ENCODE results near the gene PRKX.
"Not testable (repeated sequence)": the region's sequence is repeated elsewhere in the genome, so short reads cannot be mapped to it uniquely, and the experiment has no call there.

PRKX gene

GRCh38 chrX:3732326-3733042 is 19.0 kb upstream of the PRKX start:
- not testable (repeated sequence) for H3K27ac ChIP-seq (ENCODE audit: low read depth, low read length); H3K36me3 ChIP-seq (ENCODE audit: insufficient read depth, low read length); H3K4me1 ChIP-seq (ENCODE audit: control insufficient read depth, insufficient read depth, low read length, unreplicated experiment); H2AFZ ChIP-seq (ENCODE audit: low read length, unreplicated experiment); H3K27me3 ChIP-seq (ENCODE audit: insufficient read depth, low read length); H3K4me3 ChIP-seq (ENCODE audit: low read depth, low read length); H3K79me2 ChIP-seq (ENCODE audit: control insufficient read depth, insufficient read depth, low read length, unreplicated experiment)

GRCh38 chrX:3728454-3728853 is 15.0 kb upstream of the PRKX start:
- Histone ChIP-seq H3K27ac (ENCODE audit: low read depth, low read length) (no peak overlapping the region), H3K4me3 (ENCODE audit: low read depth, low read length) (no peak overlapping the region), H2AFZ (ENCODE audit: low read length, unreplicated experiment) (peak overlapping the region; percentile 33), H3K4me1 (ENCODE audit: control insufficient read depth, insufficient read depth, low read length, unreplicated experiment) (no peaks in the 10 kb centered on the region), H3K27me3 (ENCODE audit: insufficient read depth, low read length) (no peaks in the 10 kb centered on the region), H3K36me3 (ENCODE audit: insufficient read depth, low read length) (no peaks in the 10 kb centered on the region), H3K79me2 (ENCODE audit: control insufficient read depth, insufficient read depth, low read length, unreplicated experiment) (no peaks in the 10 kb centered on the region)

DNA sequence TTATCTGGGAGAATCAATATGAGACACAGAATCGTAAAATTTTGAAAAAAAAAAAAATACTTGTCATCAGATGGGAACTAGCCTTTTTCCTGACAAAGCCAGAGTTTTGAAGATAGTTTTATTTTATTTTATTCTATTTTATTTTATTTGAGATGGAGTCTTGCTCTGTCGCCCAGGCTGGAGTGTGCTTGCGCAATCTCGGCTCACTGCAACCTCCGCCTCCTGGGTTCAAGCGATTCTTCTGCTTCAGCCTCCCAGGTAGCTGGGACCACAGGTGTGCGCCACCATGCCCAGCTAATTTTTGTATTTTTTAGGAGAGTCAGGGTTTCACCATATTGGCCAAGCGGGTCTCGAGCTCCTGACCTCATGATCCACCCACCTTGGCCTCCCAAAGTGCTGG is 10.0 kb upstream of the PRKX start:
- not testable (repeated sequence) for H3K27ac ChIP-seq (ENCODE audit: low read depth, low read length); H3K4me1 ChIP-seq (ENCODE audit: control insufficient read depth, insufficient read depth, low read length, unreplicated experiment); H3K27me3 ChIP-seq (ENCODE audit: insufficient read depth, low read length); H3K36me3 ChIP-seq (ENCODE audit: insufficient read depth, low read length); H3K4me3 ChIP-seq (ENCODE audit: low read depth, low read length); H2AFZ ChIP-seq (ENCODE audit: low read length, unreplicated experiment); H3K79me2 ChIP-seq (ENCODE audit: control insufficient read depth, insufficient read depth, low read length, unreplicated experiment)

- H3K27ac ChIP-seq (ENCODE audit: low read depth, low read length), result peak overlapping the region; percentile 64; the same call in 1 of the 2 replicates
Observed at GRCh38 chrX:3717742-3718420, 4.4 kb upstream of the PRKX start.

DNA sequence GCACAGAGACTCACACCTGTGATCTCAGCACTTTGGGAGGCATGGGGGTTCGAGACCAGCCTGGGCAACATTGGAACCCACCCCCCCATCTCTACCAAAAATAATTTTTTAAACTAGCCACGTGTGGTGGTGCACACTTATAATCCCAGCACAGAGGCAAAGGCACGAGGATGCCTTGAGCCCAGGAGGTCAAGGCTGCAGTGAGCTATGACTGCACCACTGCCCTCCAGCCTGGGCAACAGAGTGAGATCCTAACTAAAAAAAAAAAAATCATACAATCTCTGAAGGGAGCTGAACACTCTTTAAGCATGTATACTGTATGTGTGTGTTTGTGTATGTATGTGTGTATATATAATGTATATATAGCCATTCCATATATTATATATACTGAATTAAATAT is 2.5 kb upstream of the PRKX start:
- Histone ChIP-seq H3K4me3 (ENCODE audit: low read depth, low read length) (no peak overlapping the region), H2AFZ (ENCODE audit: low read length, unreplicated experiment) (no peak overlapping the region), H3K4me1 (ENCODE audit: control insufficient read depth, insufficient read depth, low read length, unreplicated experiment) (peaks cover 8% of the 10 kb centered on the region), H3K79me2 (ENCODE audit: control insufficient read depth, insufficient read depth, low read length, unreplicated experiment) (peaks cover 12% of the 10 kb centered on the region), H3K36me3 (ENCODE audit: insufficient read depth, low read length) (no peaks in the 10 kb centered on the region), H3K27ac (ENCODE audit: low read depth, low read length) (no peak overlapping the region), H3K27me3 (ENCODE audit: insufficient read depth, low read length) (no peaks in the 10 kb centered on the region)

More at GRCh38 chrX:3717742-3718420, 4.4 kb upstream of the PRKX start:
- no peaks in the 10 kb centered on the region for H3K27me3 ChIP-seq (ENCODE audit: insufficient read depth, low read length)
- peak overlapping the region; percentile 53; the same call in 1 of the 2 replicates for H3K4me3 ChIP-seq (ENCODE audit: low read depth, low read length)
- peaks cover 2% of the 10 kb centered on the region for H3K79me2 ChIP-seq (ENCODE audit: control insufficient read depth, insufficient read depth, low read length, unreplicated experiment)
- no peaks in the 10 kb centered on the region for H3K36me3 ChIP-seq (ENCODE audit: insufficient read depth, low read length)
- peaks cover under 1% of the 10 kb centered on the region for H3K4me1 ChIP-seq (ENCODE audit: control insufficient read depth, insufficient read depth, low read length, unreplicated experiment)
- peak overlapping the region; percentile 65 for H2AFZ ChIP-seq (ENCODE audit: low read length, unreplicated experiment)

DNA sequence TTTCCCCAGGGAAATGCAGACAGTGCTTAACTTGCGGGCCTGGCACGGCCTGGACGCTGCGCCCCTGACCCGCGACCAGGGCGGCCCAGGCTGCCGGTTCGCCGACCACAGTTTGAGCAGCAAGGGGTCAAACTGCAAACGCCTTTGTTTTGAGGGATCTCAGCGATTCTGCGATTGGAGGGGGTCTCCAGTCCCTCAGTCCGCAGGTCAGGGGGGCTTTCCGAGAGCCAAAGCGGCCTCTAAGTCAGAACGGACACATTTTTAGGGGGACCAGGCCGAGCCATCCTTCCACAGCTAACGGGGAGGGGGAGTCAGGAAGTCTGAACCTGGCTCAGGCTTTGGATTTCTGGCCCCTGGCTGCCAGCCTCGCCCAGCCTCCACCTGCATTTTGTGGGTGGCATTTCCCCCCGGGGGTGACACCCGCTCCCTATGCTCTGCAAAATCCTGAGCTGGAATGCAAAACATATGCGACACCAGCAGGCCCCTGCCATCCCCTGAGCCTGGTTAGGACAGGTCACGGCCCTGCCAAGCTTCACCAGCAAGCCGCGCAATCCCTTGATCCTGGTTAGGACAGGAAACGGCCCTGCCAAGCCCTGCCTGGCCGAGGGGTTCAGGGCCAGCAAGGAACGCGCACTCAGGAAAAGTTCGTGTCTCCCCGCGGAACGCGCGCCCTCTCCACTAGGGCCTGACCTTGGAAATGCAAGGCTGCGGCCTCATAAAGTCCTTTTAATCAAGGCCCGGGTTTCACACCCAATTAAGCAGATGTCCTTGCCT is 1.4 kb upstream of the PRKX start:
- H3K27ac ChIP-seq (ENCODE audit: low read depth, low read length); H3K4me3 ChIP-seq (ENCODE audit: low read depth, low read length); H2AFZ ChIP-seq (ENCODE audit: low read length, unreplicated experiment); H3K4me1 ChIP-seq (ENCODE audit: control insufficient read depth, insufficient read depth, low read length, unreplicated experiment); H3K27me3 ChIP-seq (ENCODE audit: insufficient read depth, low read length); H3K36me3 ChIP-seq (ENCODE audit: insufficient read depth, low read length): not testable (repeated sequence)
- H3K79me2 ChIP-seq (ENCODE audit: control insufficient read depth, insufficient read depth, low read length, unreplicated experiment), result peaks cover 12% of the 10 kb centered on the region

- Histone ChIP-seq H3K27ac (ENCODE audit: low read depth, low read length) (no peak overlapping the region; the same call in 1 of the 2 replicates), H3K4me3 (ENCODE audit: low read depth, low read length) (peak overlapping the region; percentile 89), H2AFZ (ENCODE audit: low read length, unreplicated experiment) (peak overlapping the region; percentile 91), H3K27me3 (ENCODE audit: insufficient read depth, low read length) (no peaks in the 10 kb centered on the region), H3K36me3 (ENCODE audit: insufficient read depth, low read length) (no peaks in the 10 kb centered on the region), H3K79me2 (ENCODE audit: control insufficient read depth, insufficient read depth, low read length, unreplicated experiment) (peaks cover 12% of the 10 kb centered on the region), H3K4me1 (ENCODE audit: control insufficient read depth, insufficient read depth, low read length, unreplicated experiment) (peaks cover 8% of the 10 kb centered on the region)
Observed at GRCh38 chrX:3713937-3714434, 537 bp upstream of the PRKX start.

DNA sequence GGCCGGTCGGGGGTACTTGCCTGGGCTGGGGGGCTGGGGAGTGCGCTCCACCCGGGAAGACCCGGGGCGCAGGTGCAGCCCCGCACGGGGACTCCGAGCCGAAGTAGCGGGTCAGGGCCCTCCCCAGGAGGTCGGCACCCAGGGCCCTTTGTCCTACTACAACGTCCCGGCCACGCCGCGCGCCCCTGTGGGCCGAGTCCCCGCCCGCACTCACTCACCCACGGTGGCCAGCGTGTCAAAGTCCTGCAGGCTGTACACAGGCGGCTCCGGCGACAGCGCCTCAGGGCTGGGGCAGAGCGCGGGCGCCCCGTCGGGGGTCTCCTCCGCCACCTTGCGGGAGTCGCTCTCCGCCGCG is 602 bp downstream of the PRKX start:
- Histone ChIP-seq H3K79me2 (ENCODE audit: control insufficient read depth, insufficient read depth, low read length, unreplicated experiment) (peaks cover 12% of the 10 kb centered on the region), H2AFZ (ENCODE audit: low read length, unreplicated experiment) (no peak overlapping the region), H3K4me1 (ENCODE audit: control insufficient read depth, insufficient read depth, low read length, unreplicated experiment) (peaks cover 8% of the 10 kb centered on the region), H3K36me3 (ENCODE audit: insufficient read depth, low read length) (no peaks in the 10 kb centered on the region), H3K27ac (ENCODE audit: low read depth, low read length) (no peak overlapping the region), H3K4me3 (ENCODE audit: low read depth, low read length) (peak overlapping the region; percentile 89), H3K27me3 (ENCODE audit: insufficient read depth, low read length) (no peaks in the 10 kb centered on the region)

DNA sequence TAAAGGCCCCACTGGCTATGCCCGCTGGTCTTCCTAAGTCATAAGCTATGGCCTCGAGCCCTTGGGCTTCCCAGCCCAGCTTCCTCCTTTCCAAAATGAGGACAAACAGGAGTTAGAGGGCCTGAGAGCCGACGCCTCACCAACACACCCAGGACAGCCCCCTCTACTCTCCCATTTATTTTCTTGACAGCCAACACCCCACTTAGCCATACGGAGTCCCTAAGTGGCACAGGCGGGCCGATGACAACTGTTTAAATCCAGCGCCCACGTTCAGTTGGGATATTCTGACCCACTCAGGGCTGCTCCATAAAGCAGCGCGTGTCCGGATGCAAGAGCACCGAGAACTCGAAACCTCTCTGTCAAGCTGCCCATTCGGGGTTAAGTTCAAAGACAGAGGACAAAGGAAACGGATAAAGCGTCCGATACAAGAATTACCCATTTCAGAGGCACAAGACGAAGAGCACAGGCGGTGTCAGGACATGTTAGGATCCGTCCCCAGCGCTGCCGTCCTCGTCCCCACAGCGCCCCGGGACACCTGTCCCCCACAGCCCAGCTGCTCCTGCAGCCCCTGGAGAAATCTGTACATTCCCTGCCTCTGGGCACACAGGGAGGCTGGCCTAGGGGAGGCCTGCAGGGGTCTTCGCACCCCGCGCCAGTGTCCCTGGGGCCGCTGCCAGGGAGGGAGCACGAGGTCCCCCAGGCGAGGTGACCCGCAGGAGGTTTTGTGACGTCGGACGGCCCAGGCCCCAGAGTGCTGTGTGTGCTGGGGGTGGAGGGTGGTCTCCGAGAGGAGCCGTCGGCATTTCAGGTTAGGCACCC is 1.2 kb downstream of the PRKX start:
- H3K36me3 ChIP-seq (ENCODE audit: insufficient read depth, low read length), result no peaks in the 10 kb centered on the region
- no peaks in the 10 kb centered on the region for H3K27me3 ChIP-seq (ENCODE audit: insufficient read depth, low read length)
- H2AFZ ChIP-seq (ENCODE audit: low read length, unreplicated experiment), result no peak overlapping the region
- H3K27ac ChIP-seq (ENCODE audit: low read depth, low read length), result no peak overlapping the region
- peaks cover 8% of the 10 kb centered on the region for H3K4me1 ChIP-seq (ENCODE audit: control insufficient read depth, insufficient read depth, low read length, unreplicated experiment)
- peaks cover 12% of the 10 kb centered on the region for H3K79me2 ChIP-seq (ENCODE audit: control insufficient read depth, insufficient read depth, low read length, unreplicated experiment)
- peak overlapping the region; percentile 89 for H3K4me3 ChIP-seq (ENCODE audit: low read depth, low read length)

GRCh38 chrX:3711331-3711917 is 2.0 kb downstream of the PRKX start:
- peak overlapping the region; percentile 89 for H3K4me3 ChIP-seq (ENCODE audit: low read depth, low read length)

More at GRCh38 chrX:3711331-3711917, 2.0 kb downstream of the PRKX start:
- no peaks in the 10 kb centered on the region for H3K27me3 ChIP-seq (ENCODE audit: insufficient read depth, low read length)
- no peak overlapping the region for H2AFZ ChIP-seq (ENCODE audit: low read length, unreplicated experiment)
- H3K27ac ChIP-seq (ENCODE audit: low read depth, low read length), result no peak overlapping the region
- H3K79me2 ChIP-seq (ENCODE audit: control insufficient read depth, insufficient read depth, low read length, unreplicated experiment), result peaks cover 12% of the 10 kb centered on the region
- peaks cover 8% of the 10 kb centered on the region for H3K4me1 ChIP-seq (ENCODE audit: control insufficient read depth, insufficient read depth, low read length, unreplicated experiment)
- H3K36me3 ChIP-seq (ENCODE audit: insufficient read depth, low read length), result no peaks in the 10 kb centered on the region
